Ramos (cell line): ENCODE results near the gene EXD3.

Experiments used
- in situ Hi-C: fragments of 300-500 bp; cut with MboI; formaldehyde crosslinking; loops from one replicate; pipeline ENCODE4 v1.14.3; 2022; ENCODE audit warnings: low sequenced_read_pairs; ENCODE audit not compliant: unreplicated experiment

Gene EXD3

DNA sequence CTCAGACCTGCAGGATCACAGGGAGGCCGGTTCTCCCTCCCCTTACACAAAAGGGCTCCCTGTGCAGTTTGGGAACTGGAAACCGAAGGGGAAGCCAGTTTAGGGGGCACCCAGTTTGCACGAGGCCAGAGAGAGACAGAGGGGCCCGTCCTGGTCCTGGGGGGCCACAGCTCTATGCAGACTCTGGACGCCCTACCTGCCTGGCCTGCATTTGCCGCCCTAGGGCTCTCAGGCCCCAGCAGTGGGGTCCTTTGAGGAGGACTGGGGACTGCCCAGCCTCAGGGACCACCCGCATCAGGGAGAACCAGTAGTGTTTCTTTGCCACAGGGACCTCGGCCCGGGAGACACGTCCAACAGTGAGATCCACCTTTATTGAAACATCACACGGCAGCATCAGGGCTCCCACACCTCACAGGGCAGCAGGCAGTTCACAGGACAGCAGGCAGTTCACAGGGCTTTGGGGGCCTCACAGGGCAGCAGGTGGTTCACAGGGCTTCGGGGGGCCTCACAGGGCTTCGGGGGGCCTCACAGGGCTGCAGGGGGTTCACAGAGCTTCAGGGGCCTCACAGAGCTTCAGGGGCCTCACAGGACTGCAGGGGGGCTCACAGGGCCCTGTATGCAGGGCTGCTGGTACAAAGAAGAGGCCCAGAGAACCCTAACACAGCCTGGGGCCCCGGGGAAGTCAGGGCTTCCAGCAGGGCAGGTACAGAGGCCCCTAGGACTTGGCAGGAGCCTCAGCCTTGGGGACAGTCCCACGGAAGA is 36.8 kb upstream of the EXD3 start:
- in situ Hi-C loops: loop anchor here (25.0 kb wide), 1 partner anchor 672 kb away; the partner anchor contains the start of genes CCDC183 and TMEM141

DNA sequence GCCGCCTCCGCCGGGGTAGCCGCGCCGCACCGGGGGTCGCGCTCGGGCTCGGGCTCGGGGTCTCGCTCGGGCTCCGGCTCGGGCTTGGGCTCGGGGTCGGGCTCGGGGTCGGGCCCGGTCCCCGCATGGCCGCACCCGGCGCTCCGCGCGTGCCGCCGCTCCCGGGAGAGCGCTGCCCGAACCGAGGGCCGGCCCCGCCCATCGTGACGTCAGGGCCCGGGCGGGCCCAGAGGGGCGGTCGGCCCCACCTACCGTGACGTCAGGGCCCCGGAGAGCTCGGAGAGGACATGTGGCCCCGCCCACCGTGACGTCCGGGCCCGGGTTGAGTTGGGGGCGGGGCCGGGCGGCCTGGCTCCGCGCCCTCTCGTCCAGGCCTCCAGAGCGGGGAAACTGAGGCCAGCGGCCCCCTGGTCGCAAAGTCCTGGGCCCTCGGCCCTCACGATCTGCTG is 36.2 kb upstream of the EXD3 start, which contains the start of gene NSMF:
Gene NSMF (minus strand): TSS at position 183 of the 449 bp plus-strand sequence. CDS start 232 bp downstream, outside the sequence.
- in situ Hi-C loops: loop anchor here (25.0 kb wide), 1 partner anchor 672 kb away; the partner anchor contains the start of genes CCDC183 and TMEM141

DNA sequence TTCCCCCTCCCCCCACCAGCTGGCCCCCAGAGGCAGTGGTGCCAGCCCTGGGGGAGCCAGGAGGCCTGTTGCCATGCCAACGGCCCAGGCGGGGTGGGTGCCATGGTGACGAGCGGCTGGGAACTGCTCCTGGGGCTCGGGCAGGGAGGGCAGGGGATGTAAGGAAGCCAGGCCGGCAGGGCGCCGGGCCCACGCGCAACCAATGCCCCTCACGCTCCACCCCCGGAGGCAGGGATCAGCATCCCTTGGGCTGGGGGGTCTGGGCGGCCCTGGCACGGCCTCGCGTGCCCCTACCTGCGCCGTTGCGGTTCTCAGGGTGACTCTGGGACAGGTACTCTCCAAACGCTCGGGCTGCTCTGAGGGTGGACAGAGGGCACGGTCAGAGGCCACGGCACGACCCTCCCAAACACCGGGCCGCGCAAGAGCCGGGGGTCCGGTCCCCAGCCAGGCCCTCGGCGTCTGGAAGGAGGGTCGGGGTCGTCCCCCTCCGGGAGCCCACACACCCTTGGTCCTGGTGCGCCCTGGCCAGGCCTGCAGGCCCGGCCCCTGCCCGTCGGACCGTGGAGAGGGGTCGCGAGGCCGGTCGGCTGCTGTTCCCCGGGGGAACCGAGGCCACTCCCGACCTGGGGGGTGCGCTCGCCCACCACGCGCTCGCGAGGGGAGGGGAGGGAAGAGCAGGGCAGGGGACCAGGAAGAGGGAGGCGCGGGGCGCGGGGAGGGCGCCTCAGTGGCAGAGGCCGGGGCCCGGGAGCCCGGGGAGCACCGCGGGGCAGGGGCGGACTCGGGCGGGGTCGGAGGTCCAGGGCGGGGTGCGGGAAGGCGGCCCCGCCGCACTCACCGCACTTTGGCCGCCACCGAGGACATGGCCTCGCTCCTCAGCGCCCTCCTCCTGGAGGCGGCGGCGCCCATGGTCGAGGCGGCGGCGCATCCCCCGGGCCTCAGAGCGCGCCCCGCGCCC is 35.5 kb upstream of the EXD3 start:
- in situ Hi-C loops: loop anchor here (25.0 kb wide), 1 partner anchor 671 kb away; the partner anchor contains the start of genes CCDC183 and TMEM141

DNA sequence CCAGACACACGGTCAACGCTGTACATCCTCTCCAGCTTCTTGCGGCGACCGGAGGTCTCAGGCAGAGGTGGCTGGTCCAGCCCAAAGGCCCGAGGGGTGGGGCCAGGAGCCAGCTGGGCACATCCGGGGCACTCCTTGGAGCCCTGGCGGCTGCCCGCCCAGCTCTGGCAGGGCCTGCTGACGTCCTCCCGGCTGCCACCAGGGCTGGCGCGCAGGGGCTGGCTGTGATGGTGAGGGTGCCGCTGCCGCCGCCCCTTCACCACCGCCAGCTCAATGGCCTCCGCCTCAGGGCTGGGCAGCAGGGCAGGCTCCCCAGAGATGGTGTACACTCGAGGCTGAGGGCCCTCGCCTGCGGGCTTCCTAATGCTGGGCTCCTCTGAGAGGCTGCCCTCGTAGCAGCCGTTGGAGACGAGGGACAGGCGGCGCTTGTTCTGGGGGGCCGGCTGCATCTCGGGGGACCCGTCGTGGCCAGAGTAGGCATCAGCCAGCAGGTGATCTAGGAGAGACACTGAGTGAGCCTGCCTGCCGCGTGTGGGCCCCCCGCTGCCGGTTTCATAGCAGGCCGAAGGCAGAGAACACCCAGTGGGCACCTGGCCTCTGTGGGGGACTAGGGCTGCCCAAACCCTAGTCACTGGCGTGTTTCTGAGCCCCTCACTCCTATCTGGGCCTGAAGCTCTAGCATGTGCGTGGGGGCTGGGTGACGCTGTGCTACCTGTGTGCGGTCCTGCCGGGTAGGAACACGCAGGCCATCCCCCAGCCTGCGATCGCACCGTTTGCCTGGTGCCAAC is 34.6 kb upstream of the EXD3 start:
- in situ Hi-C loops: loop anchor here (25.0 kb wide), 1 partner anchor 670 kb away; the partner anchor contains the start of genes CCDC183 and TMEM141

DNA sequence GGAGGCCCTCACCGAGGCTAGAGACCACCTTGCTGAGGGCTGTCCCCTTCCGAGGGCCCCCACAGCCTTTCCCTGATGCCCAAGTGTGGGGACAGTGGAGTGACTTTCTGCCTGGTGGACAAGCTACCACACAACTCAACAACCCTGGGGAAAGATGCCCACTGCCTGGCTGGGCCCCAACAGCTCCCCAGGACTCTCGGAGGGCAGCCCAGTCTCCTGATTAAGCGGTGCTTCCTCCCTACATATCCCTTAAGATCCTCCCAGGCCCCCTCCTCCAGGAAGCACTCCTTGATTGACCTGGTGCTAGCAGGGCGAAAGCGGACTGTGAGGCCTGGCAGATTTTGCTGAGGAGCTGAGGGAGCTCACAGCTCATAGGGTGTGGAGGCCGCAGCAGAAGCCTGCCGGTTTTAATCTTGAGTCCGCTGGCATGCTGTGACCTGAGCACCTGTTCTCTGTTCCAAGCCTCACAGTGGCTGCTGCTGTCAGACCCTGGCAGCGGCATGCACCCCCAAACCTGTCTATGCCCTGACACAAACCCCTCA is 34.0 kb upstream of the EXD3 start:
- in situ Hi-C loops: loop anchor here (25.0 kb wide), 1 partner anchor 670 kb away; the partner anchor contains the start of genes CCDC183 and TMEM141

DNA sequence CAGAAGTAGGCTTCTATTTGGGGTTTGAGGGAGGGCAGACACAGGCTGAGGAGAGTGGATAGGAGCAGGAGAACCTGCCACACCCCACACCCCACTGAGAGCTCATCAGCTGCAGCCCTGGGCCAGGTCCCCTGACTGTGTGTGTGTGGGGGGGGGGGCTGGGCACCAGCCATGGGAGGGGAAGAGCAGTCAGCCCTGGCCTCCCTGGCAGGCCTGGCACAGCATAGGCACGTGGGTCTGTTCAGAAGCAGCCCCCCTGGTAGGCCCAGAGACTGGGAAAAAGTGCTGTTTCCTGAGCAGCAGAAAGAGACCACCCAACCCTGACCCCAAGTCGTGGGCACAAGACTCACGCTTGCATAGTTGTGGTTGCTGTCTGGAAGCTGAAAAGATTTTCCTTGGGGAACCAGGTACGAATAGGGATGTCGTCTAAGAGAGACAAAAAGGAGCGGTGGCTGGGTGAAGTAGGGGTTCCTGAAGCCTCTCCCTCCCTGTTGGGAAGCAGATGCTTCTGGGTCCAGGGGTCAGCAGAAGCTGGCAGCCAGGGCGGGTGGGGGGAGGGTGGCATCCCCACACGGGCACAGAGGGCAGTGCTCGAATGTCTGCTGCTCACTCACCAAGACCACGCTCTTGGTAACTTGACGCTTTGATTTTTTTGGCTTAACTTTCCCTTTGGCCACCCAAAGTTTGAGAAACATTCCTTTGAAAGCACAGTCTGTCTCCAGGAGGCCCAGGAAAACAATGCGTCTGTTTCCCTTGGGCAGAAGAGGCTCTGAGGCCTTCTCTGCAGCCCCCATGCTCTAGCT is 33.3 kb upstream of the EXD3 start:
- in situ Hi-C loops: loop anchor here (25.0 kb wide), 1 partner anchor 669 kb away; the partner anchor contains the start of genes CCDC183 and TMEM141

DNA sequence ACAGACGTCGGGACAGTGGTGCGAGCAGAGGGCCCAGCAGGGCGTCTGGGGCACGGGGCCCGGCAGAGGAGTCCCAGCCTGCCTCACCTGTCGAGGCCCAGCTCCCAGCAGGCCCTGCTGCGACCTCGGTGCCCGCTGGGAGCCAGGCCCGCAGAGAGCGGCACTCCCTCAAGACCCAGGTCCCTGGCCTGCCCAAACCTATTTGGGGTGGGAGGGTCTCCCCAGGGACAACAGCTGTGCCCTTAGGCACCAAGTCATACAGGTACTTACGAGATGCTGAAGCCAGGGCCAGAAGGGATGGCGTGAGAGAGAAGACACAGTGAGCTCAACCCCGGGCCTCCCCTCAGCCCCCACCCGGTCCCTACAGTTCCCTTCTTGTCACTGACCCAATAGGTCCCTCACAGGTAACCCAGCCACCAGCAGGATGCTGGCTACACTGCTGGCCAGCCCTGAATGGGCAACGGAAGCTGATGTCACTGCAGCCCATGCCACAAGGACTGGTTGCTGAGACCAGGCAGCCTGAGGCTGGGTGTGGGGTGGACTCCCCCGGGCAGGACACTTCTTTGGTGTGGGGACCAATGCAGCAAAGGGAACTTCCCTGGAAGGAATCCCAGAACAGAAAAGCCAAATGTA is 32.5 kb upstream of the EXD3 start:
- in situ Hi-C loops: loop anchor here (25.0 kb wide), 1 partner anchor 668 kb away; the partner anchor contains the start of genes CCDC183 and TMEM141

DNA sequence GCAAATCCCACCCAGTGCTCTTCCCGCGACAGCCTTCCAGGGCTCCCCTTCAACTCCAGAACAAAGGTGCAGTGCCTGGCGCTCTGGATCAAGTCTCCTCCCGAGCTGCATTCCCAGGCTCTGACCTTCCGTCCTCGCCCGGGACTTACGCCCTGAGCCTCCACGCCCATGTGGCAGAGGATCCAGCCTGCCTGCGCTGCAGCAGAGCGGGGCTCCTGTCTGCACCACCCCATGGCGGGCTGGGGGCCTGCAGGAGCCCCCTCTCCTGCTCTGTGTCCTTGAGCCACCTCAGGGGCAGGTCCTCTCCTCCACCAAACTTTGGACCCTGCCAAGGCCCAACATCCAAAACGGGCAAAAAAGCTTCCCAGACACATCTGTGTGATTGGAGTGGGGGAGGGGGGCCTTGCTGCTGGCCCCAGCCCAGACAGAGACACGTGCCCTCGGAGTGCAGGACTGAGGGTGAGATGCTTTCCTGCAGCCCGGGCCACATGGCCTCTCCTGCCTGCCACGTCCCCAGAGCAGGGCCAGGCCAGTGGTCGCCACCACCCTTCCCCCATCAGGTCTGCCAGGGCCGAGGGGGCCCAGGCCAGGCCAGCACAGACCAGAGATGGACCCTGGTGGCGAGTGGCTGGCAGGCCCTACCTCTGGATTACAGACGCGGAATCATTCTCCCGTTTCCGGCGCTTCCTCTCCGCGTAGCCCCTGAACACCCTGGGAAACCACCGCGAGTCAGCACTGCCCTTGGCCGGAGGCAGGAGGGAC is 31.8 kb upstream of the EXD3 start:
- in situ Hi-C loops: loop anchor here (25.0 kb wide), 1 partner anchor 667 kb away; the partner anchor contains the start of genes CCDC183 and TMEM141

DNA sequence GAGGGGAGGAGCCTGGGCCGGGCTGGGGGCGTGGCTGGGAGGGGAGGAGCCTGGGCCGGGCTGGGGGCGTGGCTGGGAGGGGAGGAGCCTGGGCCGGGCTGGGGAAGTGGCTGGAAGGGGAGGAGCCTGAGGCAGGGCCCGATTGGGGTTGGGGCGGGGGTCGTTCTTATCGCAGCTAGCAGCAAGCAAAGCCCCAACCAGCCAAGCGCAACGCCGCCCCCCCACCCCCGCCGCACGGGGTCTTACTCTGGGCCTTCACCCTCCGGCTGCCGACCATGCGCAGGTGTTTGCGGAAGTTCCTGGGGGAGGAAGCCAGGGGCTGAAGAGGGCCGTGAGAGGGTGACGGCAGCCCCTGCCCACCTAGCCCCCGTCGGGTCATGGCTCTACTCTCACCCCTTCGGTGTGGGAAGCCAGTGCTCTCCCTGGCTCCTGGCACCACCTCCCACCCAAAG is 31.2 kb upstream of the EXD3 start:
- in situ Hi-C loops: loop anchor here (25.0 kb wide), 1 partner anchor 667 kb away; the partner anchor contains the start of genes CCDC183 and TMEM141

DNA sequence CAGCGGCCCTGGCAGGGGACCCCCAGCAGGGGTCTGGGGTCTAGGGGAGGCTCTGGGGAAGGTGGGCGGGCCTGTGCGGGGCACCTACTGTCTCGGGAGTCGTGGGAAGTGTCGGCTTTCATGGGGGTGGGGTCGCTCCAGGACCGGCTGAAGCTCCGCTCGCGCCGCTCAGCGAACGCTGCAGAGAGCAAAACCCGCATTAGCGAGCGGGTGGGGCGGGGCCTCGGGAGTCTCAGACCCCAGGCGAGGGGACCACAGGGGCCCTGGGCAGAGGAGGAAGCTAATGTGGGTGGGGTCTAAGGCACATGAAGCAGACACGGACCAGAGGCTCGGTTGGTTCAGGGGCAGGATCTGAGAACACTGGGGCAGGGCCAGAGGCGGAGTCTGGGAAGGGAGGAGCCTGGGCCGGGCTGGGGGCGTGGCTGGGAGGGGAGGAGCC is 30.7 kb upstream of the EXD3 start:
- in situ Hi-C loops: loop anchor here (25.0 kb wide), 1 partner anchor 666 kb away; the partner anchor contains the start of genes CCDC183 and TMEM141

DNA sequence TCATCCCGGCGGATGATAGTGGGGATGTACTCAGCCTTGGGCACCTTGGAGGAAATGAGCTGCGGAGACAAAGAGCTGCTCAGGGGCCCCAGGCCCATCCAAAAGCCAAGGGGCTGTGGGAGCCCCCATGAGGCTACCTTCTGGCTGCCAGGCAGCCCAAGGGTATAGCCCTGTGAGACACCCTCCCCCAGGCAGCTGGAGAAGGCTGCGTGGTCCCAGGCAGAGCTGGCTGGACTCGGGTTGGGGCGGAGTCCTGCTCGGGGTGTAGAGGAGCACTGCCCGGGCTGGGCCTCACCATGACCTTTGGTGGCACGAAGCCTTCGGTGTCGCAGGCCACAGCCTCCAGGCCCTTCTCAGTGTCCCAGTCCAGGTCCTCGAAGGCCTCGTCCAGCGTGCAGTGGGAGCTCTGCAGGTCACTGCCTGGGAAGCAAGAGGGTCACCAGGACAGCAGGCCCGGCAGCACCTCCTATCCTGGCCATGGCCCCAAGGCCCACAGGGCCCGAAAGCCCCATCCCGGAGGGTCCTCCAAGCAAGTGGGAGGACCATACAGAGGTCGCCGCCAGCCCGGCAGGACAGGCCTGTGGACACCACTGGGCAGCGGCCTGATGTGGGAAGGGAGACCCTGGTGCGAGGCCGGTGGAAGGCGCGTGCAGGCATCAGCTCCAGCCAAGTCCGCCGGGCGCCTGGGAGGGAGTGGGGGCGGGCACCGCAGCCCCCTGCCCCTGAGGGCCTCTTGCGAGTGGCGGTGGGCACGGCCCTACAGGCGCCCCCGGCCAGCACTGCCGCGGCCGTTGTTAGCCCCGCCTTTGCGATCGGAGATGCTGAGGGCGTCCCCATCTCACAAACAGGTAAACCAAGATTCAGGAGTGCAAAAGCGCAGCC is 30.0 kb upstream of the EXD3 start:
- in situ Hi-C loops: loop anchor here (25.0 kb wide), 1 partner anchor 666 kb away; the partner anchor contains the start of genes CCDC183 and TMEM141

DNA sequence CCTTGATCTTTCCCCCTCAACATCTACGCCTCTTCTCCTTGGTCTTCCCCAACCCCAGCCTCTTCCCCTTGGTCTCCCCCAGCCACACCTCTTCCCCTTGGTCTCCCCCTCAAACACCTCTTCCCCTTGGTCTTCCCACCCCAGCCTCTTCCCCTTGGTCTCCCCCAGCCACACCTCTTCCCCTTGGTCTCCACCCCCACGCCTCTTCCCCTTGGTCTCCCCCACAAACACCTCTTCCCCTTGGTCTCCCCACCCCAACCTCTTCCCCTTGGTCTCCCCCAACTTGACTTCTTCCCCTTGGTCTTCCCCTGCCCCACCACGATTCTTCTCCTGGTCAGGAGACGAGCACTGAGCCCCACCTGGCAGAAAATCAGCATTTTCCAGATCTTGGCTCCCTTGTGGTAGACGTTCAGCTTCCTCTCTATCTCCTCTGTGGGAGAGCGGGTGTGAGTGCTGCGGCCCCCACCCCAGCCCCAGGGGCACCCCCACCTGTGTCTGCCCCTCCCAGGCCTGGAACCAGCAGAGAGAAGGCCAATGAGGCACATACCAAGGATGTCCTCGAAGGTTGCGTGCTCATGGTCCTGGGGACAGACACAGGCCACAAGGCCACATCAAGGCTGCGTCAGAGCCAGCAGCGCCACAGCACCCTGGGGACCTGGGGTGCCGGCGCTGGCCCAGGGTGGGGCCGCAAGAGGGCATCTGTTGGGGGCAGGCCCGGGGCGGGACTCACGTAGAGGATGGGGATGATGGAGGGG is 29.2 kb upstream of the EXD3 start:
- in situ Hi-C loops: loop anchor here (25.0 kb wide), 1 partner anchor 665 kb away; the partner anchor contains the start of genes CCDC183 and TMEM141

DNA sequence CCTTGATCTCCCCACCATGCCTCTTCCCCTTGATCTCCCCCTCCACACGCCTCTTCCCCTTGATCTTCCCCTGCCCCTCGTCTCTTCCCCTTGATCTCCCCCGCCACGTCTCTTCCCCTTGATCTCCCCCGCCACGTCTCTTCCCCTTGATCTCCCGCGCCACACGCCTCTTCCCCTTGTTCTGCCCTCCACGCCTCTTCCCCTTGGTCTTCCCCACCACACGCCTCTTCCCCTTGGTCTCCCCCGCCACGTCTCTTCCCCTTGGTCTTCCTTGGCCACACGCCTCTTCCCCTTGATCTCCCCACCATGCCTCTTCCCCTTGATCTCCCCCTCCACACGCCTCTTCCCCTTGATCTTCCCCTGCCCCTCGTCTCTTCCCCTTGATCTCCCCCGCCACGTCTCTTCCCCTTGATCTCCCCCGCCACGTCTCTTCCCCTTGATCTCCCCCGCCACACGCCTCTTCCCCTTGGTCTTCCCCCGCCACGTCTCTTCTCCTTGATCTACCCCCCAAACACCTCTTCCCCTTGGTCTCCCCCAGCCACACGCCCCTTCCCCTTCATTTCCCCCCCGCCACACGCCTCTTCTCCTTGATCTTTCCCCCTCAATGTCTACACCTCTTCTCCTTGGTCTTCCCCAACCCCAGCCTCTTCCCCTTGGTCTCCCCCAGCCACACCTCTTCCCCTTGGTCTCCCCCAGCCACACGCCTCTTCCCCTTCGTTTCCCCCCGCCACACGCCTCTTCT is 28.5 kb upstream of the EXD3 start:
- in situ Hi-C loops: loop anchor here (25.0 kb wide), 1 partner anchor 664 kb away; the partner anchor contains the start of genes CCDC183 and TMEM141
